Measurements from ENCODE around the gene ERCC6L2. TPM values are rescaled to one million over a fixed set of nuclear protein-coding genes. Genes with fewer than 3 reads are reported as not detected.
A peak's percentile ranks its signal among the peaks of the same experiment; 100 is the strongest.

Gene ERCC6L2
- total and polyA plus RNA-seq, 9 of the 15 experiments (the other 6 are each of a cell fraction or from before 2014, with no cell fraction given), result 7.8 to 42.8 (median 23.6) TPM

- FAIRE-seq (no peak), ATAC-seq (no peak), DNase-seq (ENCODE audit: extremely low read depth in 1 of 4, low spot score in 3 of 4) (no peak)
- H3K27me3 ChIP-seq (ENCODE audit: control insufficient read depth in 2 of 2, insufficient read depth in 2 of 2, low read length in 2 of 2), result no peaks in the 10 kb centered on the region
- no peak overlapping the region for H2AFZ ChIP-seq (ENCODE audit: low read depth, low read length)
- no peak for TF ChIP-seq DACH1 (IDR thresholded peaks at IDR 0.05; ENCODE audit: partially characterized antibody)
- no peak for TF ChIP-seq ZNF655 (CRISPR knock-in tag; IDR thresholded peaks at IDR 0.05)
- no peak for TF ChIP-seq ZNF444 (CRISPR knock-in tag; IDR thresholded peaks at IDR 0.05)
- peak; percentile 23; the same call in 1 of the 2 replicates for TF ChIP-seq RFX1 (IDR thresholded peaks at IDR 0.05)
- no peak for TF ChIP-seq CBX1 (IDR thresholded peaks at IDR 0.05; ENCODE audit: low read depth)
- no peak for TF ChIP-seq HNRNPUL1 (IDR thresholded peaks at IDR 0.05; ENCODE audit: low read length)
- peak; percentile 51 for TF ChIP-seq ELF1 (tag; IDR thresholded peaks at IDR 0.05)
- no TSS peak for BruUV-seq (replicated peaks)
- ChIA-PET CTCF (ENCODE audit: low intra/inter-chr PET ratio) (no interaction called here), POLR2A (no interaction called here)
- H3K4me3 ChIP-seq, result no peak overlapping the region
- H3K4me2 ChIP-seq (ENCODE audit: insufficient read depth, low read length), result no peak overlapping the region
- no peak overlapping the region for H3K27ac ChIP-seq (ENCODE audit: extremely low read depth, low read depth, low read length)
- intact Hi-C loops (cut with micrococcal nuclease) (no loop called here), in situ Hi-C loops (cut with MboI) (no loop called here)
- H4K20me1 ChIP-seq (replicated peaks; ENCODE audit: control insufficient read depth, insufficient read depth, low read length), result no peaks in the 10 kb centered on the region
- no peaks in the 10 kb centered on the region for H3K9me1 ChIP-seq (ENCODE audit: control insufficient read depth, insufficient read depth, low read length)
- H3K79me2 ChIP-seq (ENCODE audit: control insufficient read depth, insufficient read depth, low read length), result peaks cover 47% of the 10 kb centered on the region
- no peak overlapping the region for H3K9ac ChIP-seq (ENCODE audit: insufficient read depth in 1 of 2, low read depth in 2 of 2, low read length in 2 of 2)
- no peaks in the 10 kb centered on the region for H3K9me3 ChIP-seq (replicated peaks; ENCODE audit: control insufficient read depth, insufficient read depth, low read depth, low read length)
- WGBS (ENCODE audit: insufficient coverage, low coverage, missing lambda C conversion rate), result 75% methylated on average over 4 of the region's 4 CpGs
- H3K4me1 ChIP-seq (replicated peaks in 1 of 2; ENCODE audit: control insufficient read depth in 2 of 2, insufficient read depth in 2 of 2, low read length in 2 of 2), result 0 out of 5 replicates have a peak, but pooled peaks cover 3 to 4% of the 10 kb centered on the region in 2 experiments
- peaks cover 36% of the 10 kb centered on the region for H3K36me3 ChIP-seq (ENCODE audit: control insufficient read depth, insufficient read depth, low read length)
Measured at GRCh38 chr9:95880021-95880690, 4.7 kb downstream of the ERCC6L2 start.

All from K562 (cell line).